IPS-18c (cell line): ENCODE results near the gene ZNF775.
A peak's percentile ranks its signal among the peaks of the same experiment; 100 is the strongest.

Experiments
- H3K4me3 ChIP-seq: 2 replicates; pipeline ENCODE4 v1.7.0; 2013; ENCODE audit warnings: low read depth, mild to moderate bottlenecking, low read length, moderate library complexity; ENCODE audit not compliant: insufficient read depth
- H3K9me3 ChIP-seq: one replicate; pipeline ENCODE4 v1.6.1; 2013; ENCODE audit warnings: mild to moderate bottlenecking, low read length, moderate library complexity; ENCODE audit not compliant: control insufficient read depth, insufficient read depth

Gene ZNF775

GRCh38 chr7:150378853-150379440 is at the start of gene ZNF775:
Gene ZNF775 (plus strand): TSS chr7:150379330. CDS start chr7:150388471, 9,141 bp downstream.
- Histone ChIP-seq H3K9me3 (no peaks in the 10 kb centered on the region), H3K4me3 (peak within 1 kb of the TSS; percentile 73)

- Histone ChIP-seq H3K4me3 (no peak overlapping the region), H3K9me3 (peaks cover 3% of the 10 kb centered on the region)
Measured at GRCh38 chr7:150329331-150330120, 49.6 kb upstream of the ZNF775 start.

DNA sequence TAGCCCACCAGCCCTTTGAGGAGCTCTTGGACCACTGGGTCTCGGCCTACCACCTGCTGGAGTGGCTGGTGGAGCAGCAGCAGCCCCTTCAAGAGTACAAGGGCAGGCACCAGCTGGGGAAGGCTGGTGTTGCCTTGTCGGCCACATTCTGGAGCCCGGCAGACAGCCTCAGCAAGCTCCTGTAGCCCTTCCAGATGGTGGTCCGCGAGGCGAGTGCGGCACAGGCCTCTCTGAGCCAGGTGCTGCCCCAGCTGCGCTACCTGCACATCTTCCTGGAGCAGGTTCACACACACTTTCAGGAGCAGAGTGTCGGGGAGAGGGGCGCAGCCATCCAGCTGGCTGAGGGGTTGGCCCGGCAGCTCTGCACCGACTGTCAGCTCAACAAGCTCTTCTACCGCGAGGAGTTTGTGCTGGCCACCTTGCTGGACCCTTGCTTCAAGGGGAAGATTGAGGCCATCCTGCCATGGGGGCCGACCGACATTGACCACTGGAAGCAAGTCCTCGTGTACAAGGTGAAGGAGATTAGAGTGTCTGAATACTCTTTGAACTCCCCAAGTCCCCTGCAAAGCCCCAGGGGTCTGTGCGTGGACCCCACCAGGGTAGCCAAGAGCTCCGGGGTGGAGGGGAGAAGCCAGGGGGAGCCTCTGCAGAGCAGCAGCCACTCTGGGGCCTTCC is 48.8 kb upstream of the ZNF775 start:
- H3K9me3 ChIP-seq = peaks cover 3% of the 10 kb centered on the region
- no peak overlapping the region; the same call in 1 of the 2 replicates for H3K4me3 ChIP-seq

GRCh38 chr7:150332852-150333635 is 46.1 kb upstream of the ZNF775 start:
- Histone ChIP-seq H3K4me3 (no peak overlapping the region), H3K9me3 (peaks cover 3% of the 10 kb centered on the region)

- Histone ChIP-seq H3K9me3 (peaks cover 3% of the 10 kb centered on the region), H3K4me3 (no peak overlapping the region)
Measured at GRCh38 chr7:150333659-150334058, 45.5 kb upstream of the ZNF775 start.

DNA sequence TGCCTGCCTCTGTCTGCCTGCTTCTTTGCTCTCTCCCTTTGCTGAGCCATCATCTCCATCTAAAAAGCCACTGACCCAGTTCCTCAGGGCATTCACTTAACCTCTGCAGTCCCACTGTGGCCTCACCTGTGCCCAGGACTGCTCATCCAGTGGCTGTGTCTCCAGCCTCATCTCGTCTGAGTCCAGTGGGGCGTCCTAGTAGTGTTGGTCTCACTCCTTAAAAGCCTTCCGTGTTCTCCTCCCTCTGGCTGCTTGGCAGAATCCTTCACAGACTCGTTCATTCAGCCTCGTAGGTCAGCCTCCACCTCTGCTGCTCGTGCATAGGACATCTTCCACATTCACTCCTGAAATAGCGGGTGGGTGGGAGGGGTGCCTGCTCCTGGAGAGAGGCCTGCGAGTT is 45.0 kb upstream of the ZNF775 start:
- Histone ChIP-seq H3K4me3 (no peak overlapping the region), H3K9me3 (peaks cover 3% of the 10 kb centered on the region)

DNA sequence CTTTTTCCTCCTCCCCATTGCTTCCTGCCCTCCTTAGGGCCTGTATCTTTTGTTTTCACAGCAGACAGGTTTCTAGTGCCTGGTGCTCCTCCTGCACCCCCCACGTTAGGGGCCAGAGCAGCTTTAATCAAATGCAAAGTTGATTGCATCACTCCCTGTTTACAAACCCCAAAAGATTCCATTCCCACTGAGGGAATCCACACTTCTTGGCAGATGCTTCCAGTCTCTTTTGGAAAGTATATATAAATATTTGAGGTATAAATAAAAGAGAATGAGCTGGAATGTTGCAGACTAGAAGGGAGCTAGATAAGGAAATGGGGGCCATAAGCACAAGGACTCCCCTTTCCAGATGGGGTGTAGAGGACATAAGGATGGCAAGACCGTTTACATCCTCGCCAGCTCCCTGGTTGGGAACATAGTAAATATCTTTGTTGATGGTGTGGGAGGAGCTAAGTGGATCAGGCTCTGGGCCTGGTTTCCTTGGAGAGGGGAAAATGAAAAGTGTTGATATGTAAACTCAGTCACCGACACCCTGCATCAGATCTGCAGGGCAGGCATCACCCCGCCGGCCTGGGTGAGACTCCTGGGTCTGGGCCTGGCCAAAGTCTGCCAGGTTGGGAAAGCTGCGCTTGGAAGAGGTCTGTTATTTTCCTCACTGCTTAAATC is 43.9 kb upstream of the ZNF775 start:
- H3K9me3 ChIP-seq = no peaks in the 10 kb centered on the region
- H3K4me3 ChIP-seq = no peak overlapping the region

DNA sequence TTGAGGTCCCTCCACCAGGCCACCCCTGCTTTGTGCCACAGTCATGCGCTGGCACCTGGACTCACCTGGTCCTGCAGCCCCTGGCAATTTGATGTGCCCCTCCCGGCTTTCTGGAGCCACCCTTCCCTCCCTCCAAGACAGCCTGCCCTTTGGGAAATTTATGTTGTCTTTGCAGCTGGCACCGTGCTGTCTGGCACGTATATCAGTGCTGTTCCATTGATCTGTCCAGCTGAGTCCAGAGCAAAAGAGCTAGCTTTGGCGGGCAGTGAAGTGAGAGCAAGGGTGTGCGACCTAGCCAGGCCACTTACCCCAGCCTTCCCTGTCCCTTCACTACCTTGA is 43.4 kb upstream of the ZNF775 start:
- no peaks in the 10 kb centered on the region for H3K9me3 ChIP-seq
- no peak overlapping the region for H3K4me3 ChIP-seq

GRCh38 chr7:150336746-150337145 is 42.4 kb upstream of the ZNF775 start:
- no peak overlapping the region for H3K4me3 ChIP-seq
- H3K9me3 ChIP-seq = no peaks in the 10 kb centered on the region

DNA sequence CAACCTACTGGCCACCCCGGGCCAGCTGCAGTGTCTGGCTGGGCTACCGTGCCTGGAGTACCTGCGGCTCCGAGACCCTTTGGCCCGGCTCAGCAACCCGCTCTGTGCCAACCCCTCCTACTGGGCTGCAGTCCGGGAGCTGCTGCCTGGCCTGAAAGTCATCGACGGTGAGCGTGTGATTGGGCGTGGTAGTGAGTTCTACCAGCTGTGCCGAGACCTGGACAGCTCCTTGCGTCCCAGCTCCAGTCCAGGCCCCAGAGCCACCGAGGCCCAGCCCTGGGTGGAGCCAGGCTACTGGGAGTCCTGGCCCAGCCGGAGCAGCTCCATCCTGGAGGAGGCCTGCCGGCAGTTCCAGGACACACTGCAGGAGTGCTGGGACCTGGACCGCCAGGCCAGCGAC is 42.0 kb upstream of the ZNF775 start:
- Histone ChIP-seq H3K9me3 (no peaks in the 10 kb centered on the region), H3K4me3 (no peak overlapping the region)

- H3K9me3 ChIP-seq = no peaks in the 10 kb centered on the region
- no peak overlapping the region for H3K4me3 ChIP-seq
Measured at GRCh38 chr7:150337659-150338081, 41.5 kb upstream of the ZNF775 start.

DNA sequence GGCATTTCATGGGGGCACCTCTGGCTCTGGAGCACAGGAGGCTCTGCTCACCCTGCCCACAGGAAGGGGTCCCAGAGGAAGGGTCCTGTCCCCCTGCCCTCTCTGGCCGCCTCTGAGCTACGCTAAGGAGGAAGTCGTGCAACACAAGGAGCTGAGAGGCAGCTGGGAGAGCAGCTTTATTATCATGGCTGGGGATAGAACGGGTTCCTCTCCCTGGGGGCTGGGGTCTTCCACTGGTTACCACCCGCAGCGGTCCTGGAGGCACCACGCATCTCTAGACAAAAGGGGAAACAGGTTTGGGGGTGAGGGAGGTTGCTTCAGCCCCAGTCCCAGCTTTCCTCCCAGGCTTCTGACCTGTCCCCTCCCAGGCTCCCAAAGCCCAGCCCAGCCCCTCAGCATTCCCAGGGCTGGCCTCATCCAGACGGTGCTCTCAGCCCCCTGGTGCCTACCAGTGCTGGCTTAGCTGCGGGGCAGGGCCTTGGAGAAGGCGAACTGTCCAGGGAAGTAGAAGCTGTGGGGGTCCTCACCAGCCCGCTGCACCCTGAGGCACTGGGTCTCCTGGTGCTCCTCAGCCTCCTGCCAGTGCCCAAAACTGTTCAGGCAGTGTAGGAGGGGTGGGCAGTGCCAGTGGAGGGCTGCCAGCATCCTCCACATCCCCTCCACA is 40.8 kb upstream of the ZNF775 start:
- no peak overlapping the region for H3K4me3 ChIP-seq
- no peaks in the 10 kb centered on the region for H3K9me3 ChIP-seq

- no peaks in the 10 kb centered on the region for H3K9me3 ChIP-seq
- peak overlapping the region; percentile 65; the same call in 1 of the 2 replicates for H3K4me3 ChIP-seq
Measured at GRCh38 chr7:150339409-150339809, 39.7 kb upstream of the ZNF775 start.

DNA sequence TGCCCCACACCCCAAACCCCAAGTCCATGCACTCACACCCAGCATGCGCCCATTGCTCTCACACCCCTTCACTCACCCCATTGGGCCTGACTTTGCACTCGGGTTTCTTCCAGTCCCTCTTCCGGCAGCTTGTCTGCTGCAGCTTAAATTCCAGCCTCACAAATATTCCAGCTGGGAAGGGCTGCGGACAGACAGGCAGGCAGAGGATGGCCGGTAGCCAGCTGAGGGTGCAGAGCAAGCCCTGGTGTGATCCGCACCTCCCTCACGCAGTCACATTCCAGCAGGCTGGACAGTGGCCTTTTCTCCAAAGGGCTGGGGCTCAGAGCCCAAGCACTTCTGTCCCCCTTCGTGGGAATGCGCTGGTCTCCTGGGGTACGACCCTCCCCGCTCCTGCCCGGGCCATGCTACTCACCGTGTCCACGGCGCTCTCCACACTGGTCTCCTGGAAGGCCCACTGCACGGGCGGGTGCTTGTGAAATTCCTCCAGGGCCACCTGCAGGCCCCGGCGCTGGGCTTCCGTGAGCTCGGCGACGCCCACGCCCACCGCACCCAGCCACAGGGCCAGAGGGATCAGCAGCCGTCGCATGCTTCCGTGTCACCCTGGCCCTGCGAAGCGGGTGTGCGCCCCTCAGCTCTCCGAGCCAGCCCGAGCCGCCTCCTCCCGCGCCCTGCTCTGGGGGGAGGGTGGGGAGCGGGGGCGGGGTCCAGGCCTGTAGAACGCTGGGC is 38.9 kb upstream of the ZNF775 start:
- Histone ChIP-seq H3K4me3 (peak overlapping the region; percentile 65), H3K9me3 (no peaks in the 10 kb centered on the region)

DNA sequence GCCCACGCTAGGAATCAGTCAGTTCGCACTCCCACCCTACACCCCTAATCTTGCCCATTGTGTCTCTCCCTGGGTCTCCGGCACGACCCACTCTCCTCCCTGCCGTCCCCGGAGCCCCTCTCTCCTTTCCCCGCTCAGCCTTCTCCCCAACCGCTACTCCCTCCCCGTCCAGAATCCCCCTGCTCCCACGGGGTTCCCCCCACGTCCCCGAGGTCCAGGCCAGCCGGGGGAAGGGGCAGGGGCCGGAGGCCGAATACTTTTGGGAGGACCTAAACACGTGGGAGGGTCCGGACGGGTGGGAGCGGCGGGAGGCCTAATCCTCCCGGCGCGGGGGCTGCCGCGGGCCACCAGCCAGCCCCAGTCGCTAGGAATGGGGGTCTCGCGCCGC is 38.3 kb upstream of the ZNF775 start:
- peak overlapping the region; percentile 65 for H3K4me3 ChIP-seq
- H3K9me3 ChIP-seq = no peaks in the 10 kb centered on the region
